Osteocyte (in vitro differentiated cells): ENCODE measurements around the gene ARHGEF38. TPM values are rescaled to one million over a fixed set of nuclear protein-coding genes. Genes with fewer than 3 reads are reported as not detected.
"Not testable (repeated sequence)": the region's sequence is repeated elsewhere in the genome, so short reads cannot be mapped to it uniquely, and the experiment has no call there.

Experiments
- DNase-seq: peaks from one replicate; pipeline ENCODE4 v3.0.0; 2021; ENCODE audit warnings: mixed read lengths; ENCODE audit not compliant: unreplicated experiment; ENCODE audit errors: extremely low spot score
- H3K27ac Mint-ChIP-seq: one replicate; pipeline ENCODE4 v1.8.0; 2021; ENCODE audit warnings: mild to moderate bottlenecking, mixed read lengths; ENCODE audit not compliant: unreplicated experiment
- H3K27me3 Mint-ChIP-seq: one replicate; pipeline ENCODE4 v1.8.0; 2021; ENCODE audit warnings: mixed read lengths; ENCODE audit not compliant: unreplicated experiment
- H3K36me3 Mint-ChIP-seq: one replicate; pipeline ENCODE4 v1.8.0; 2021; ENCODE audit warnings: mixed read lengths; ENCODE audit not compliant: unreplicated experiment
- H3K4me1 Mint-ChIP-seq: one replicate; pipeline ENCODE4 v1.8.0; 2021; ENCODE audit warnings: mixed read lengths; ENCODE audit not compliant: unreplicated experiment
- H3K4me3 Mint-ChIP-seq: one replicate; pipeline ENCODE4 v1.8.0; 2021; ENCODE audit warnings: mild to moderate bottlenecking, moderate library complexity, mixed read lengths; ENCODE audit not compliant: unreplicated experiment
- H3K9me3 Mint-ChIP-seq: one replicate; pipeline ENCODE4 v1.8.0; 2021; ENCODE audit warnings: mixed read lengths; ENCODE audit not compliant: unreplicated experiment
- total RNA-seq: library from RNA; stranded (reverse); gene quantifications from 2 replicates; pipeline ENCODE4 v1.2.1, GENCODE V29; 2021
- TF ChIP-seq, protein P1 (sequence below): fragments of 200-600 bp; sonication (generic); IDR thresholded peaks from 2 replicates; pipeline ENCODE4 v1.5.0; 2021; ENCODE audit warnings: antibody characterized with exemption, mild to moderate bottlenecking, moderate library complexity

The ARHGEF38 gene
- total RNA-seq, 1 donor from 2014 or later, result not detected

- H3K27ac Mint-ChIP-seq, result no peak overlapping the region
- no peaks in the 10 kb centered on the region for H3K4me1 Mint-ChIP-seq
- no peak overlapping the region for H3K4me3 Mint-ChIP-seq
- H3K36me3 Mint-ChIP-seq, result no peaks in the 10 kb centered on the region
- H3K9me3 Mint-ChIP-seq, result no peaks in the 10 kb centered on the region
- DNase-seq, result no peak
- H3K27me3 Mint-ChIP-seq, result no peaks in the 10 kb centered on the region
- TF ChIP-seq, protein P1, sequence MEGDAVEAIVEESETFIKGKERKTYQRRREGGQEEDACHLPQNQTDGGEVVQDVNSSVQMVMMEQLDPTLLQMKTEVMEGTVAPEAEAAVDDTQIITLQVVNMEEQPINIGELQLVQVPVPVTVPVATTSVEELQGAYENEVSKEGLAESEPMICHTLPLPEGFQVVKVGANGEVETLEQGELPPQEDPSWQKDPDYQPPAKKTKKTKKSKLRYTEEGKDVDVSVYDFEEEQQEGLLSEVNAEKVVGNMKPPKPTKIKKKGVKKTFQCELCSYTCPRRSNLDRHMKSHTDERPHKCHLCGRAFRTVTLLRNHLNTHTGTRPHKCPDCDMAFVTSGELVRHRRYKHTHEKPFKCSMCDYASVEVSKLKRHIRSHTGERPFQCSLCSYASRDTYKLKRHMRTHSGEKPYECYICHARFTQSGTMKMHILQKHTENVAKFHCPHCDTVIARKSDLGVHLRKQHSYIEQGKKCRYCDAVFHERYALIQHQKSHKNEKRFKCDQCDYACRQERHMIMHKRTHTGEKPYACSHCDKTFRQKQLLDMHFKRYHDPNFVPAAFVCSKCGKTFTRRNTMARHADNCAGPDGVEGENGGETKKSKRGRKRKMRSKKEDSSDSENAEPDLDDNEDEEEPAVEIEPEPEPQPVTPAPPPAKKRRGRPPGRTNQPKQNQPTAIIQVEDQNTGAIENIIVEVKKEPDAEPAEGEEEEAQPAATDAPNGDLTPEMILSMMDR, result no peak
Measured at GRCh38 chr4:105719204-105719603, 166.8 kb downstream of the ARHGEF38 start.

DNA sequence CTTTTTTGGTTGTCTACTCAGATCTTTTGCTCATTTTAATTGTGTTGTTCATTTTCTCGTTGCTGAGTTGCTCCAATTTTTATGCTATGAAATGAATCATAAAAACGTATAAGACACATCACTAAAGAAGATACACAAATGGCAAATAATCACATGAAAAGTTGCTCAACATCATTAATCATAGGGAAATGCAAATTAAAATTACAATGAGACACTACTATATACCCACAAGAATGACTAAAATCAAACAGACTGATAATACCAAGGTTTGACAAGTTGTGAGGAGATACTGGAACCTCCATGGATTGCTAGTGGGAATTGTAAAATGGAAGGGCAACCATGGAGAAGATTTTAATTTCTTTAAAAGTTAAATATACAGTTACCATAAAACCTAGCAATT lies 173.2 kb downstream of the ARHGEF38 start:
- H3K4me1 Mint-ChIP-seq, result no peaks in the 10 kb centered on the region
- peaks cover 5% of the 10 kb centered on the region for H3K9me3 Mint-ChIP-seq
- TF ChIP-seq, protein P1, result no peak
- no peak overlapping the region for H3K4me3 Mint-ChIP-seq
- H3K27ac Mint-ChIP-seq, result no peak overlapping the region
- no peak for DNase-seq
- H3K36me3 Mint-ChIP-seq, result peaks cover 14% of the 10 kb centered on the region
- no peaks in the 10 kb centered on the region for H3K27me3 Mint-ChIP-seq

DNA sequence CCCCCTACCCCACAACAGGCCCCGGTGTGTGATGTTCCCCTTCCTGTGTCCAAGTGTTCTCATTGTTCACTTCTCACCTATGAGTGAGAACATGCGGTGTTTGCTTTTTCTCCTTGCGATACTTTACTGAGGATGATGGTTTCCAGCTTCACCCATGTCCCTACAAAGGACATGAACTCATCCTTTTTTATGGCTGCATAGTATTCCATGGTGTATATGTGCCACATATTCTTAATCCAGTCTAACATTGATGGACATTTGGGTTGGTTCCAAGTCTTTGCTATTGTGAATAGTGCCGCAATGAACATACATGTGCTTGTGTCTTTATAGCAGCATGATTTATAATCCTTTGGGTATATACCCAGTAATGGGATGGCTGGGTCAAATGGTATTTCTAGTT lies 177.5 kb downstream of the ARHGEF38 start:
- H3K4me3 Mint-ChIP-seq, H3K27me3 Mint-ChIP-seq, H3K4me1 Mint-ChIP-seq, DNase-seq, H3K27ac Mint-ChIP-seq: not testable (repeated sequence)
- Mint-ChIP-seq H3K9me3 (peaks cover 27% of the 10 kb centered on the region), H3K36me3 (peaks cover 45% of the 10 kb centered on the region)

Other genes with a start within 250 kb of the ARHGEF38 start
- gene PPA2, start 78.6 kb upstream of the ARHGEF38 start, total RNA-seq, result 68.2 and 78.4 TPM in 2 replicates
- gene INTS12, start 156.1 kb downstream of the ARHGEF38 start, total RNA-seq, result 15.4 and 17.4 TPM in 2 replicates
- 8.1 and 8.5 TPM in 2 replicates for gene GSTCD, start 156.2 kb downstream of the ARHGEF38 start, total RNA-seq